Calu3 (cell line): ENCODE results near the gene ISG20L2. TPM values are rescaled to one million over a fixed set of nuclear protein-coding genes. Genes with fewer than 3 reads are reported as not detected.

ENCODE experiments used
- BruUV-seq: library from RNA; stranded (reverse); fragments of 400-500 nt; replicated peaks from 2 replicates; lab custom pipeline; 2021; lab: Mats Ljungman, UMichigan
- CTCF ChIA-PET: fragments of 300-600 bp; sonication (Branson Sonifier 250); formaldehyde crosslinking; loops from one replicate; lab custom pipeline; 2022; ENCODE audit warnings: antibody characterized with exemption; lab: Charles Lee
- DNase-seq: peaks from one replicate; pipeline ENCODE4 v3.0.0; 2022
- H3K27ac Mint-ChIP-seq: one replicate; pipeline ENCODE4 v1.8.0; 2022; ENCODE audit warnings: mixed read lengths; ENCODE audit not compliant: unreplicated experiment
- H3K27me3 Mint-ChIP-seq: one replicate; pipeline ENCODE4 v1.8.0; 2022; ENCODE audit warnings: mixed read lengths; ENCODE audit not compliant: unreplicated experiment
- H3K36me3 Mint-ChIP-seq: one replicate; pipeline ENCODE4 v1.8.0; 2022; ENCODE audit warnings: mild to moderate bottlenecking, moderate library complexity, mixed read lengths; ENCODE audit not compliant: insufficient read depth, unreplicated experiment
- H3K4me1 Mint-ChIP-seq: one replicate; pipeline ENCODE4 v1.8.0; 2022; ENCODE audit warnings: mild to moderate bottlenecking, low read depth, mixed read lengths; ENCODE audit not compliant: unreplicated experiment
- H3K4me3 Mint-ChIP-seq: one replicate; pipeline ENCODE4 v1.8.0; 2022; ENCODE audit warnings: mild to moderate bottlenecking, low read depth, moderate library complexity, mixed read lengths; ENCODE audit not compliant: unreplicated experiment
- H3K9me3 Mint-ChIP-seq: one replicate; pipeline ENCODE4 v1.8.0; 2022; ENCODE audit warnings: low read depth, mixed read lengths; ENCODE audit not compliant: unreplicated experiment
- intact Hi-C: fragments of 100-400 bp; cut with micrococcal nuclease; formaldehyde crosslinking; loops from one replicate; pipeline ENCODE4 v1.10.0; 2022; ENCODE audit not compliant: unreplicated experiment
- total RNA-seq: library from RNA; stranded (reverse); gene quantifications from 2 replicates; pipeline ENCODE4 v1.2.3, GENCODE V29; 2022
- TF ChIP-seq, protein P1 (sequence below): fragments of 200-600 bp; IDR thresholded peaks from one replicate; pipeline ENCODE4 v1.8.0; 2022; ENCODE audit warnings: antibody characterized with exemption; ENCODE audit not compliant: unreplicated experiment

Gene ISG20L2
- total RNA-seq, 1 experiment from 2014 or later, result 61.6 TPM

DNA sequence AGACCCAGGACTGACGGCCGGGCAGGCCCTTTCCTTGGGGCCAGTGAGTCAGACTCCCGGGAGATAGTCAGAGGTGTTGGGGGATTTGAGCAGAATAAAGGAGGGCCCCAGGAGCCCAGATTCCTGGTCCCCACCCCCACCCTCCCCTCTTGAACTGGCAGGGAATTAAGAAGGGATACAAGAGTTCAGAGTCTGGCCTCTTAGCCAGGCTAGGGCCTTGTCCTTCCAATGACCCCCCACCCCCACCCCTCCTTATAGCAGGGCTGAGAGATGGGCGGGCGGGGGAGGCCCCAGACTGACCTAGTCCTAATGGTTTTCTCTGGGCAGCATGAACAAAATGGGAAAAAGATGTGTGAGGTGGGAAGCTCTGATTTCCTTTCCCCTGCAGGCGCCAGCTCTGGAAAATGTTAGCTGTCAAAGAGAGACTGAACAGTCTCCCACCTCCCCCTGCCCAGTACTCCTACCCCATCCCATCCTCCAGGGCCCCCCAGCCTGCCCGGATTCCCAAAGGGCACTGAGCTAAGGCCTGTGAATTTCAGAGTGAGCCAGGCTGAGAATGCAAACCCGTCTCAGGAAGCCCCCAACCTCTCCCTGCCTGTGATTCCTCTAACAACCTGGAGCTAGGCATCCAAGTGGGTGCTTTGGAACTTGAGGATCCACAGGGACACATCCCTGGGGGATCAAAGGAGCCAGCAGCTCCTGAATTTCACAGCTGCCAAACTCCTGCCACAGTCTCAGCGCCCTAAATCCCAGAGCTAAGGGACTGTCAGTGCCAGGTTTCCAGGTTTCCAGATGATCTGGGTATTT is 17.4 kb downstream of the ISG20L2 start:
- CTCF ChIA-PET, result interaction anchor here (1.4 kb wide), 1 partner anchor 17 kb away, joined by 3 read pairs; the partner anchor contains the start of genes ISG20L2 and METTL25B
- TF ChIP-seq, protein P1, sequence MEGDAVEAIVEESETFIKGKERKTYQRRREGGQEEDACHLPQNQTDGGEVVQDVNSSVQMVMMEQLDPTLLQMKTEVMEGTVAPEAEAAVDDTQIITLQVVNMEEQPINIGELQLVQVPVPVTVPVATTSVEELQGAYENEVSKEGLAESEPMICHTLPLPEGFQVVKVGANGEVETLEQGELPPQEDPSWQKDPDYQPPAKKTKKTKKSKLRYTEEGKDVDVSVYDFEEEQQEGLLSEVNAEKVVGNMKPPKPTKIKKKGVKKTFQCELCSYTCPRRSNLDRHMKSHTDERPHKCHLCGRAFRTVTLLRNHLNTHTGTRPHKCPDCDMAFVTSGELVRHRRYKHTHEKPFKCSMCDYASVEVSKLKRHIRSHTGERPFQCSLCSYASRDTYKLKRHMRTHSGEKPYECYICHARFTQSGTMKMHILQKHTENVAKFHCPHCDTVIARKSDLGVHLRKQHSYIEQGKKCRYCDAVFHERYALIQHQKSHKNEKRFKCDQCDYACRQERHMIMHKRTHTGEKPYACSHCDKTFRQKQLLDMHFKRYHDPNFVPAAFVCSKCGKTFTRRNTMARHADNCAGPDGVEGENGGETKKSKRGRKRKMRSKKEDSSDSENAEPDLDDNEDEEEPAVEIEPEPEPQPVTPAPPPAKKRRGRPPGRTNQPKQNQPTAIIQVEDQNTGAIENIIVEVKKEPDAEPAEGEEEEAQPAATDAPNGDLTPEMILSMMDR, result no peak
- intact Hi-C loops, result no loop called here
- Mint-ChIP-seq H3K27ac (no peak overlapping the region), H3K4me3 (no peak overlapping the region), H3K9me3 (no peaks in the 10 kb centered on the region), H3K36me3 (peaks cover 16% of the 10 kb centered on the region), H3K27me3 (peaks cover 5% of the 10 kb centered on the region), H3K4me1 (peaks cover 32% of the 10 kb centered on the region)
- no peak for DNase-seq
- BruUV-seq, result no TSS peak

DNA sequence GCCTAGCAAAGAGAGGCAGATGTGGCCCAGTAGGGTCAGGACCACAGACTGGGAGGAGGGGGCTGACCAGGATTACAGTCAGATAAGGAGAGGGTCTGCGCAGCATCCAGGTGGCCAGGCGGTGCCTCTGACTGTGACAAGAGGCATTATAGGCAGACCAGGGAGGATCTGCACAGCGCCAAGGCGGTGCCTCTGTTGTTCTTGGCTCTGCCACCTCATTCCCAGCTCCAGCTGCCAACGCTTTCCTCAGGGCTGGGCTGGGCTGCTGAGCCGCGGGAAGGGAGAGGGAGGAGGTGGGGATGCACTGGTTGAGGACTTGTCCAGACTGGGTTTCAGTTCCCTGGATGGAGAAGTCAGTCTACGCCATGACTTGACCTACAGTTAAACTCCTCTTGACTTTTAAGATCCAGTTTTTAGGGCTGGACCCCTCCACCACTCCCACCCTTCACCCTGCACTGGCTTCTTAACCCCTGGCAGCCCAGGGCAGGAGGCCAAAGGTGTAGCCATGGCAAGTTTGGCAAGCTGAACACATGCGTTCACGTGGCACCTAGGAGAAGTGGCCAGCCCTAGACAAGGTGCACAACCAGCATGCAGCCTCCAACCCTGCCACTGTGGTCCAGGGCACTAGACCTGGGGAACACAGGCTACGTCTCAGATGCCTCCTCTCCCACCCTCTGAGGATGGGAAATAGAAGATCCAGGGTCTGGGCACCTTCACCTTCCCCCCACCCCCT is 18.6 kb downstream of the ISG20L2 start:
- peaks cover 25% of the 10 kb centered on the region for H3K36me3 Mint-ChIP-seq
- H3K27me3 Mint-ChIP-seq, result peaks cover 13% of the 10 kb centered on the region
- no peaks in the 10 kb centered on the region for H3K9me3 Mint-ChIP-seq
- BruUV-seq, result no TSS peak
- CTCF ChIA-PET, result interaction anchor here (7.1 kb wide), 1 partner anchor 18 kb away, joined by 130 read pairs; no protein-coding TSS in a partner anchor
- intact Hi-C loops, result no loop called here
- H3K27ac Mint-ChIP-seq, result no peak overlapping the region
- TF ChIP-seq, protein P1, result no peak
- no peak for DNase-seq
- H3K4me1 Mint-ChIP-seq, result peaks cover 31% of the 10 kb centered on the region
- H3K4me3 Mint-ChIP-seq, result no peak overlapping the region

DNA sequence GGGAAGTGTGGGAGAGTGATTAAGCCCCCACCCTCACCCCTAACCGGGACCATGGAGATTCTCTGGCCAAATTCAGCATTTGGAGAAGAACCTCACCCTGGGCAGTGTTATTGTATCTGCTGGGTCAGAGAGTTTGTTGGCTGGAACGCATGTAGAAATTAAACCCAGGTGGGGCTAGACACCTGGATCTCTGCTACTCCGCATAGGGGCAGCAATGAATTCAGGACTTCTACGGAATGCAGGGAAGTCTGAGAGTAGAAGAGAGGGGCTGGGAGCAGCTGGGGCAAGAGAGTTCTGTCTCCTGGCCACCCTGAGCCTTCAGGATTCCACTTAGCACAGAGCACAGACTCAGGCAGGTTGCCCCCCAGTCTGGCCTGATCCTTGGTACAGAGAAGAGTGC is 19.5 kb downstream of the ISG20L2 start:
- intact Hi-C loops, result no loop called here
- TF ChIP-seq, protein P1, result no peak
- H3K9me3 Mint-ChIP-seq, result no peaks in the 10 kb centered on the region
- peaks cover 13% of the 10 kb centered on the region for H3K27me3 Mint-ChIP-seq
- no peak for DNase-seq
- peaks cover 34% of the 10 kb centered on the region for H3K4me1 Mint-ChIP-seq
- H3K27ac Mint-ChIP-seq, result no peak overlapping the region
- BruUV-seq, result no TSS peak
- no peak overlapping the region for H3K4me3 Mint-ChIP-seq
- CTCF ChIA-PET, result interaction anchor here (7.1 kb wide), 1 partner anchor 17 kb away, joined by 130 read pairs; no protein-coding TSS in a partner anchor
- peaks cover 23% of the 10 kb centered on the region for H3K36me3 Mint-ChIP-seq

DNA sequence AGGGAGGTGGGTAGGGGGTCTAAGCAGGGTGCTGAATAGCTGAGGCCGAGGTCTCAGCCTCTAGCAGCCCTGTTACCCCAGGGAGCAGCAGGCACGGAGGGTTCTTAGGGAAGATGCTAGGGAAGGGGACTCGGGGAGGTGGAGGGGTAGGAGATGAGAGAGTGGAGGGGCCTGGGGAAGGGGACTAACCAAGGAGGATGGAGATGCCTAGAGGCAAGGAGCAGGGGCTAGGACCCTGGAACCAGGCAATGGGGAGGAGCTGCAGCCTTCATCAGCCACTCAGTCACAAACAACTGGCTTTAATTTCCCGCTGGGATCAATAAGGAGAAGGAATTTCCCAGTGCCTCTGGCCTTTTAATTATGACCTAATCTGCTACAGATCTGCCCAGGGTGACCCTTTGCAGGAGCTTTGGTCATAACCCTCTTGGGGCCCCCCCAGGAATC is 20.3 kb downstream of the ISG20L2 start:
- no peaks in the 10 kb centered on the region for H3K9me3 Mint-ChIP-seq
- intact Hi-C loops, result no loop called here
- H3K27me3 Mint-ChIP-seq, result peaks cover 13% of the 10 kb centered on the region
- BruUV-seq, result no TSS peak
- TF ChIP-seq, protein P1, result no peak
- H3K36me3 Mint-ChIP-seq, result peaks cover 23% of the 10 kb centered on the region
- no peak for DNase-seq
- CTCF ChIA-PET, result interaction anchor here (0.5 to 7.1 kb wide), 4 partner anchors 15 to 26 kb away, joined by 3 to 130 read pairs (median 4); no protein-coding TSS in a partner anchor
- H3K4me1 Mint-ChIP-seq, result peaks cover 37% of the 10 kb centered on the region
- no peak overlapping the region for H3K4me3 Mint-ChIP-seq
- H3K27ac Mint-ChIP-seq, result no peak overlapping the region
